Lower lobe of right lung (tissue), 2 donors: ENCODE measurements around the gene ACSM4. TPM values are rescaled to one million over a fixed set of nuclear protein-coding genes. Genes with fewer than 3 reads are reported as not detected.
"Not testable (repeated sequence)": the region's sequence is repeated elsewhere in the genome, so short reads cannot be mapped to it uniquely, and the experiment has no call there.

Source experiments
- ATAC-seq, 2 donors: fragments of 200-7000 bp; cut with Tn5 transposase; one replicate each; pipeline ENCODE4 v1.9.1; 2020 to 2022; ENCODE audit warnings: mild to moderate bottlenecking in 2 of 2, moderate library complexity in 2 of 2
- DNase-seq: peaks from one replicate; pipeline ENCODE4 v3.0.0-alpha.2; 2020
- H3K27ac ChIP-seq: fragments of 200-600 bp; one replicate; pipeline ENCODE4 v1.8.0; 2022
- H3K27me3 ChIP-seq: fragments of 200-600 bp; one replicate; pipeline ENCODE4 v1.8.0; 2022; ENCODE audit warnings: low read depth
- H3K36me3 ChIP-seq: fragments of 200-600 bp; one replicate; pipeline ENCODE4 v1.8.0; 2022; ENCODE audit warnings: mild to moderate bottlenecking
- H3K4me1 ChIP-seq: fragments of 200-600 bp; one replicate; pipeline ENCODE4 v1.8.0; 2022
- H3K4me3 ChIP-seq: fragments of 200-600 bp; one replicate; pipeline ENCODE4 v1.8.0; 2022; ENCODE audit warnings: mild to moderate bottlenecking
- H3K9me3 ChIP-seq: fragments of 200-600 bp; one replicate; pipeline ENCODE4 v1.8.0; 2022
- CTCF ChIP-seq: fragments of 200-600 bp; IDR thresholded peaks from one replicate; pipeline ENCODE4 v1.8.0; 2022; ENCODE audit warnings: antibody characterized with exemption, mild to moderate bottlenecking
- intact Hi-C: fragments of 100-400 bp; cut with DNase I; formaldehyde crosslinking; loops from one replicate; pipeline ENCODE4 v1.11.0; 2022
- total RNA-seq: library from RNA; stranded (reverse); fragmentation: NEBNext Ultra II Directional; extraction: Animal tissue kit (Norgen Biotek cat#: 25700); gene quantifications from one replicate; pipeline ENCODE4 v1.2.1, GENCODE V29; 2021
- donor health status: DM: no; HTN: yes; CAD: no; lungs with severe emphysema.

The ACSM4 gene
- total RNA-seq, 1 donor from 2014 or later = not detected

GRCh38 chr12:7271893-7272514 lies 31.9 kb upstream of the ACSM4 start:
- TF ChIP-seq CTCF = no peak
- ATAC-seq = no peak
- Histone ChIP-seq H3K27ac (no peak overlapping the region), H3K4me1 (no peaks in the 10 kb centered on the region), H3K9me3 (no peaks in the 10 kb centered on the region), H3K4me3 (no peak overlapping the region), H3K27me3 (no peaks in the 10 kb centered on the region), H3K36me3 (no peaks in the 10 kb centered on the region)
- DNase-seq = no peak
- intact Hi-C loops = no loop called here

GRCh38 chr12:7275482-7275881 lies 28.4 kb upstream of the ACSM4 start:
- intact Hi-C loops, H3K9me3 ChIP-seq, DNase-seq, H3K36me3 ChIP-seq, ATAC-seq, H3K27ac ChIP-seq, H3K4me1 ChIP-seq, H3K27me3 ChIP-seq, H3K4me3 ChIP-seq: not testable (repeated sequence)

- no peaks in the 10 kb centered on the region for H3K27me3 ChIP-seq
- no peaks in the 10 kb centered on the region for H3K36me3 ChIP-seq
- H3K4me3 ChIP-seq = no peak overlapping the region
- H3K4me1 ChIP-seq = no peaks in the 10 kb centered on the region
- ATAC-seq (no peak), DNase-seq (no peak)
- H3K27ac ChIP-seq = no peak overlapping the region
- H3K9me3 ChIP-seq = no peaks in the 10 kb centered on the region
- intact Hi-C loops = no loop called here
- no peak for TF ChIP-seq CTCF
Measured at GRCh38 chr12:7282844-7283243, 21.0 kb upstream of the ACSM4 start.

- Histone ChIP-seq H3K36me3 (no peaks in the 10 kb centered on the region), H3K27ac (no peak overlapping the region), H3K27me3 (no peaks in the 10 kb centered on the region), H3K9me3 (no peaks in the 10 kb centered on the region), H3K4me3 (no peak overlapping the region), H3K4me1 (no peaks in the 10 kb centered on the region)
- DNase-seq (no peak), ATAC-seq (no peak)
- intact Hi-C loops = no loop called here
- no peak for TF ChIP-seq CTCF
Measured at GRCh38 chr12:7289743-7290142, 14.1 kb upstream of the ACSM4 start.

- H3K9me3 ChIP-seq, H3K4me3 ChIP-seq, H3K4me1 ChIP-seq, H3K36me3 ChIP-seq, ATAC-seq, H3K27ac ChIP-seq, H3K27me3 ChIP-seq, intact Hi-C loops, DNase-seq: not testable (repeated sequence)
Measured at GRCh38 chr12:7290588-7290987, 13.3 kb upstream of the ACSM4 start.

- ATAC-seq (no peak), DNase-seq (no peak)
- Histone ChIP-seq H3K36me3 (no peaks in the 10 kb centered on the region), H3K4me3 (no peak overlapping the region), H3K27me3 (no peaks in the 10 kb centered on the region), H3K27ac (no peak overlapping the region), H3K9me3 (no peaks in the 10 kb centered on the region), H3K4me1 (no peaks in the 10 kb centered on the region)
- TF ChIP-seq CTCF = no peak
- intact Hi-C loops = no loop called here
Measured at GRCh38 chr12:7292300-7292699, 11.6 kb upstream of the ACSM4 start.

GRCh38 chr12:7293670-7294069 lies 10.2 kb upstream of the ACSM4 start:
- Histone ChIP-seq H3K27ac (no peak overlapping the region), H3K36me3 (no peaks in the 10 kb centered on the region), H3K4me3 (no peak overlapping the region), H3K27me3 (no peaks in the 10 kb centered on the region), H3K4me1 (no peaks in the 10 kb centered on the region), H3K9me3 (no peaks in the 10 kb centered on the region)
- intact Hi-C loops = no loop called here
- ATAC-seq (no peak), DNase-seq (no peak)
- no peak for TF ChIP-seq CTCF
